Right lobe of liver (tissue), 4 donors: Measurements from ENCODE around the gene SCGB1D2.

Experiments used
- POLR2A ChIP-seq: fragments of 450-650 bp; IDR thresholded peaks from one replicate; pipeline ENCODE4 v1.6.1; 2017; ENCODE audit warnings: antibody characterized with exemption, mild to moderate bottlenecking
- TF ChIP-seq, protein P1 (sequence below), 4 donors: fragments of 200-600 bp in 3 of 4; fragments of 450-650 bp in 1 of 4; IDR thresholded peaks; one replicate each; pipeline versions ENCODE4 v1.5.1 to v1.8.0; 2016 to 2022; ENCODE audit warnings: antibody characterized with exemption in 4 of 4, mild to moderate bottlenecking in 2 of 4
- donor health status: DM: no; HTN: no; CAD: no.
- donor health status: DM: no; HTN: no; CAD: no.
- donor health status: DM: no; HTN: yes; CAD: no.

DNA sequence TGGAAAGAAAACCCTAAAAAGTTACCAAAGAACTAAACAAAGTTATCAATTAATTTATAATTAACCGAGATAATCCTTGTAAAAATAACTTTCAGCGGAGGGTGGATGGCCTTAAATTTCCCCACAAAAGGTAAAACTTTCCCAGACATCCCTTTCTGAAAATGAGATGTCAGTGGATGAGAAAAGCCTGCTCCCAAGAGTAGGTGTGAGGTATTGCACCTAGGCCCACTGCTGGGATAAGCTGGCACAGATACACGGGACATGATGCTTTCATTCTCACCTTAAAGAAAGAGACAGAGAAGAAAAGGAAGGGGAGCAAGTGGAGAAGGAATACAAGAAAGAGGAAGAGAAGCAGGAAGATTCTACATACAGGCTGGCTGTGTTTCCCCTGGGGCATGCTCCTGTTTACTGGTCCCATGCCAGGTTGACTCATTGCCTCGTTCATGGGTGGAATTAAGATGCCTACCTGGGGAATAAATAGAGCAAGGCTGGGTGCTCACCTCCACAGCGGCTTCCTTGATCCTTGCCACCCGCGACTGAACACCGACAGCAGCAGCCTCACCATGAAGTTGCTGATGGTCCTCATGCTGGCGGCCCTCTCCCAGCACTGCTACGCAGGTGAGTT lies 27.7 kb downstream of the SCGB1D2 start, which contains the start of gene SCGB2A2:
- TF ChIP-seq, protein P1, sequence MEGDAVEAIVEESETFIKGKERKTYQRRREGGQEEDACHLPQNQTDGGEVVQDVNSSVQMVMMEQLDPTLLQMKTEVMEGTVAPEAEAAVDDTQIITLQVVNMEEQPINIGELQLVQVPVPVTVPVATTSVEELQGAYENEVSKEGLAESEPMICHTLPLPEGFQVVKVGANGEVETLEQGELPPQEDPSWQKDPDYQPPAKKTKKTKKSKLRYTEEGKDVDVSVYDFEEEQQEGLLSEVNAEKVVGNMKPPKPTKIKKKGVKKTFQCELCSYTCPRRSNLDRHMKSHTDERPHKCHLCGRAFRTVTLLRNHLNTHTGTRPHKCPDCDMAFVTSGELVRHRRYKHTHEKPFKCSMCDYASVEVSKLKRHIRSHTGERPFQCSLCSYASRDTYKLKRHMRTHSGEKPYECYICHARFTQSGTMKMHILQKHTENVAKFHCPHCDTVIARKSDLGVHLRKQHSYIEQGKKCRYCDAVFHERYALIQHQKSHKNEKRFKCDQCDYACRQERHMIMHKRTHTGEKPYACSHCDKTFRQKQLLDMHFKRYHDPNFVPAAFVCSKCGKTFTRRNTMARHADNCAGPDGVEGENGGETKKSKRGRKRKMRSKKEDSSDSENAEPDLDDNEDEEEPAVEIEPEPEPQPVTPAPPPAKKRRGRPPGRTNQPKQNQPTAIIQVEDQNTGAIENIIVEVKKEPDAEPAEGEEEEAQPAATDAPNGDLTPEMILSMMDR (IDR thresholded peaks at IDR 0.05): peak in 2 of 4 donors; percentile 17 to 26
- TF ChIP-seq POLR2A: no peak
